Loucy (cell line): ENCODE measurements around the gene CD58.

ENCODE experiments used
- H2AFZ ChIP-seq: fragments of 200-600 bp; sonication (generic); 2 replicates; pipeline ENCODE4 v1.6.0; 2016; ENCODE audit warnings: antibody characterized with exemption, mild to moderate bottlenecking, low read length, moderate library complexity
- H3F3A ChIP-seq: fragments of 200-600 bp; 2 replicates; pipeline ENCODE4 v1.6.0; 2016; ENCODE audit warnings: antibody characterized with exemption, low read depth, mild to moderate bottlenecking
- H3K27me3 ChIP-seq: fragments of 200-600 bp; sonication (generic); 2 replicates; pipeline ENCODE4 v1.6.1; 2014; ENCODE audit warnings: low read length, mild to moderate bottlenecking; ENCODE audit not compliant: insufficient read depth, poor library complexity, severe bottlenecking
- H3K36me3 ChIP-seq: fragments of 200-600 bp; sonication (generic); 2 replicates; pipeline ENCODE4 v1.6.1; 2016; ENCODE audit warnings: low read length; ENCODE audit not compliant: insufficient read depth
- H3K4me1 ChIP-seq: fragments of 200-600 bp; sonication (generic); 2 replicates; pipeline ENCODE4 v1.5.1; 2014; ENCODE audit warnings: low read length, mild to moderate bottlenecking; ENCODE audit not compliant: insufficient read depth, poor library complexity, severe bottlenecking
- H3K4me2 ChIP-seq: fragments of 200-600 bp; sonication (generic); 2 replicates; pipeline ENCODE4 v1.6.0; 2014; ENCODE audit warnings: antibody characterized with exemption, low read length, low read depth, mild to moderate bottlenecking; ENCODE audit not compliant: poor library complexity, severe bottlenecking
- H3K4me3 ChIP-seq: fragments of 200-600 bp; sonication (generic); 2 replicates; pipeline ENCODE4 v1.5.1; 2014; ENCODE audit warnings: low read length, mild to moderate bottlenecking, mixed read lengths; ENCODE audit not compliant: poor library complexity, severe bottlenecking
- H3K79me2 ChIP-seq: fragments of 200-600 bp; sonication (generic); 2 replicates; pipeline ENCODE4 v1.6.1; 2014; ENCODE audit warnings: low read length; ENCODE audit not compliant: insufficient read depth
- H3K9ac ChIP-seq: fragments of 200-600 bp; sonication (generic); 2 replicates; pipeline ENCODE4 v1.6.0; 2014; ENCODE audit warnings: mild to moderate bottlenecking, low read depth, low read length, moderate library complexity; ENCODE audit not compliant: poor library complexity, severe bottlenecking
- H3K9me2 ChIP-seq: fragments of 200-600 bp; sonication (generic); replicated peaks from 2 replicates; pipeline ENCODE4 v1.6.1; 2016; ENCODE audit warnings: low read depth, low read length, mixed read lengths
- H3K9me3 ChIP-seq: fragments of 200-600 bp; sonication (generic); 2 replicates; pipeline ENCODE4 v1.6.1; 2014; ENCODE audit warnings: mild to moderate bottlenecking, antibody characterized with exemption, low read length, low read depth; ENCODE audit not compliant: insufficient read depth
- H4K20me1 ChIP-seq: fragments of 200-600 bp; sonication (generic); 2 replicates; pipeline ENCODE4 v1.6.0; 2014; ENCODE audit warnings: antibody characterized with exemption, low read length, mild to moderate bottlenecking; ENCODE audit not compliant: insufficient read depth, poor library complexity, severe bottlenecking
- CTCF ChIP-seq: fragments of 200-600 bp; sonication (generic); conservative IDR thresholded peaks from 2 replicates; pipeline ENCODE4 v1.5.1; 2014; ENCODE audit warnings: mild to moderate bottlenecking, antibody characterized with exemption, low read length
- EZH2phosphoT487 ChIP-seq: fragments of 200-600 bp; IDR thresholded peaks from 2 replicates; pipeline ENCODE4 v1.6.1; 2018; ENCODE audit warnings: antibody characterized with exemption, mild to moderate bottlenecking, moderate library complexity, borderline replicate concordance

The CD58 gene

DNA sequence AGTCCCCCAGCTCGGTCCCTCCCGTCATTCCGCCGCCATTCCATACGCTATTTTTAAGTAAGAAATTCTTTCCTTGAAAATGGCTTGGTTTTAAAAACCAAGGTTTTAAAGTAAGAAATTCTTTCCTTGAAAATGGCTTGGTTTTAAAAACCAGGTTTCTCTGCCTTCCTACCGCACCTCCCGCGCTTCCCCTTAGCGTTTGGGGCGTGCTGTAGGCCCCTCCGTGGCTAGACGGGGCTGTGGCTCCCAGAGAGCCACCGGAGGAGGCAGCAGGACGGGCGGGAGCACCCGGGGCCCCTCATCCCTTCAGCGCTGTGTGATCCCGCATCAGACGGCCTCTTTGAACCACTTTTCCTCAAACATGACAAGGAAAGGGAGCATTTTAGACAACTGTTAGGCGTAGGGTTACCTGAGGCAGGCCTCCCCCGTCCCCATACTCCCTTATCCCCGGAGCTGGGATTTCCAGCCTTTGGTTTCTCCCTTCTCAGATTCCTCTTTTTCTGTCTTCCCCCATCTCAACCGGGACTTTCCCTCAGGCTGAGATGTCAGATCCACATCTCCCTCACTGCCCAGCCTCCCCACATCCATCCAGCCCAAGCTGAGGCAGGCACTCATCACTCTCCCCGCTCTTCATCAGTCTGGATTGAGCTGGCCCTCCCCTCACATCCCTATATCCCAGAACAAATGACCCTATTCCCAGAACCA, 541 bp upstream of the CD58 start:
- Histone ChIP-seq H3K36me3 (no peaks in the 10 kb centered on the region), H3K9me2 (no peaks in the 10 kb centered on the region), H3K9ac (peak overlapping the region; percentile 97), H3K79me2 (peaks cover 35% of the 10 kb centered on the region), H3K27me3 (no peaks in the 10 kb centered on the region), H3K4me3 (peak overlapping the region; percentile 90), H2AFZ (peak overlapping the region; percentile 95), H3K4me1 (peaks cover 48% of the 10 kb centered on the region), H4K20me1 (peaks cover 17% of the 10 kb centered on the region), H3F3A (no peaks in the 10 kb centered on the region), H3K4me2 (peak overlapping the region; percentile 99), H3K9me3 (no peaks in the 10 kb centered on the region)
- TF ChIP-seq CTCF = no peak
- no peak for TF ChIP-seq EZH2phosphoT487

GRCh38 chr1:116569776-116570357, 959 bp downstream of the CD58 start:
- peak overlapping the region; percentile 99 for H3K4me2 ChIP-seq
- peak overlapping the region; percentile 90 for H3K4me3 ChIP-seq
- H3K9me3 ChIP-seq = no peaks in the 10 kb centered on the region
- H3K36me3 ChIP-seq = no peaks in the 10 kb centered on the region
- H3K9ac ChIP-seq = peak overlapping the region; percentile 97
- H3F3A ChIP-seq = no peaks in the 10 kb centered on the region
- 0 out of 2 replicates have a peak overlapping the region, but pooled peaks have one; percentile 42 for H2AFZ ChIP-seq
- no peaks in the 10 kb centered on the region for H3K9me2 ChIP-seq
- TF ChIP-seq EZH2phosphoT487 (no peak), CTCF (no peak)
- peaks cover 17% of the 10 kb centered on the region for H4K20me1 ChIP-seq
- H3K4me1 ChIP-seq = peaks cover 62% of the 10 kb centered on the region
- no peaks in the 10 kb centered on the region for H3K27me3 ChIP-seq
- H3K79me2 ChIP-seq = peaks cover 50% of the 10 kb centered on the region

DNA sequence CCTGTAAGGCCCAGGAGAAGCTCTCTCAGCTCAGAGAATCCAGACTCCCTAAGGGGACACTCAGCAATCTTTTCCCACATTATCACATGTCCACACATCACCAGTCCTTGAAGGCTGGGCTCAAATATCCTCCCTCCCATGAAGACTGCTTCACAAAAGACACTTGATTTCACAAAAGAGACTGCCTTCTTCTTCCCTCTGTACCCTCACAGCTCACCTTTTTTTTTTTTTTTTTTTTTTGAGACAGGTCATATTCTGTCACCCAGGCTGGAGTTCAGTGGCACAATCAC, 1.5 kb downstream of the CD58 start:
- peaks cover 3% of the 10 kb centered on the region; the same call in 1 of the 2 replicates for H3K9me3 ChIP-seq
- no peaks in the 10 kb centered on the region for H3K9me2 ChIP-seq
- H3K4me1 ChIP-seq = peaks cover 65% of the 10 kb centered on the region
- H3K79me2 ChIP-seq = peaks cover 56% of the 10 kb centered on the region
- no peak overlapping the region for H2AFZ ChIP-seq
- no peaks in the 10 kb centered on the region for H3F3A ChIP-seq
- peak overlapping the region; percentile 90 for H3K4me3 ChIP-seq
- H4K20me1 ChIP-seq = peaks cover 17% of the 10 kb centered on the region
- peak overlapping the region; percentile 97 for H3K9ac ChIP-seq
- H3K36me3 ChIP-seq = no peaks in the 10 kb centered on the region
- H3K27me3 ChIP-seq = no peaks in the 10 kb centered on the region
- no peak for TF ChIP-seq EZH2phosphoT487
- no peak for TF ChIP-seq CTCF
- peak overlapping the region; percentile 99 for H3K4me2 ChIP-seq
